ENCODE results near the gene DGCR6L. TPM values are rescaled to one million over a fixed set of nuclear protein-coding genes. Genes with fewer than 3 reads are reported as not detected.

Gene DGCR6L
- total and polyA plus RNA-seq, 10 of the 15 experiments (the other 5 are each of a cell fraction or from before 2014, with no cell fraction given): 1.6 to 62.8 (median 22.6) TPM

DNA sequence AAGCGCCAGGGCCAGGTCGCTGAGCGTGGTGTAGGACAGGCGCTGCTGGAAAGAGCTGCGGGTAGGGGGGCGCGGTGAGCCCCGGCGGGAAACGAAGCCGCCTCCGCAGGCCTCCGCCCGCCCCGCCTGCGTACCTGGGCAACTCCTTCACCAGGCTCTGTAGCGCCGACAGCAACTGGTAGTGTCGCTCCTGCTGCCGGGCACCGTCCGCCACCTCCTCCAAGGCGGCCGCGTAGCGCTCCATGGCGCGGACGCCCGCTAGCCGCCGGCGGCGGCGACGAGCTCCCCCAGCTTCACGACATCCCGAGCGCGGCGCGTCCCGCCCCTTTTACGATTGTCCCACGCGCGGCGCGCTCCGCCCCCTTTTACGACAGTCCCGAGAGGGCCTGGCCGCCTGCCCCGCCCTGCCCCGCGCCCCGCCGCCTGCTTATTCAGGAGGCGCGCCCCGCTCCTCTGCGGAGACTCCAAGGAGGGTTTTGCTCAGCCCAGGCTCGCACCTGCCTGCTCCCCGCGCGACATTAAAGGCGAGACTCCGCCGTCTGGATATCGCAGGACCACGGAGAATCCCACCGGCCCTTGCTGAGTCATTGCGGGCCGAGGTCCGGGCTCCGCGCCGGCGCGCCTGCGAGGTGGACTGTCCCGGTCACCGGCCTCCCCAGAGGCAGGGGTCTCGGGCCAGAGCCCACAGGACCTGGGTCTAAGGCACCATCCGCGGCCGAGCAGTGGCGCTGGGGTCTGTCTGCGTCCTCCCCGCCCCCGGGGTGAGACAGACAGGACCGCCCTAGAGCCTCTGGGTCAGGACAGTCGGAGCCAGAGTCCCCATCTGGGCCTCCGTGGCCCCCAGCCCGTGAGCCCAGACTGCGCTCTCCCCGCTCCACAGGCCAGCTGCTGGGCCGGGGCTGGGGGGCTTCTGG is at the start of gene DGCR6L (continued):
- no peak for TF ChIP-seq RELA (IDR thresholded peaks at IDR 0.05; ENCODE audit: borderline replicate concordance, partially characterized antibody)
- no peak for TF ChIP-seq CBX5 (IDR thresholded peaks at IDR 0.05; ENCODE audit: low read depth)
- TF ChIP-seq, protein P1, sequence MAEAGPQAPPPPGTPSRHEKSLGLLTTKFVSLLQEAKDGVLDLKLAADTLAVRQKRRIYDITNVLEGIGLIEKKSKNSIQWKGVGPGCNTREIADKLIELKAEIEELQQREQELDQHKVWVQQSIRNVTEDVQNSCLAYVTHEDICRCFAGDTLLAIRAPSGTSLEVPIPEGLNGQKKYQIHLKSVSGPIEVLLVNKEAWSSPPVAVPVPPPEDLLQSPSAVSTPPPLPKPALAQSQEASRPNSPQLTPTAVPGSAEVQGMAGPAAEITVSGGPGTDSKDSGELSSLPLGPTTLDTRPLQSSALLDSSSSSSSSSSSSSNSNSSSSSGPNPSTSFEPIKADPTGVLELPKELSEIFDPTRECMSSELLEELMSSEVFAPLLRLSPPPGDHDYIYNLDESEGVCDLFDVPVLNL (IDR thresholded peaks at IDR 0.05; ENCODE audit: low read depth, low read length): no peak
- TF ChIP-seq, protein P2, sequence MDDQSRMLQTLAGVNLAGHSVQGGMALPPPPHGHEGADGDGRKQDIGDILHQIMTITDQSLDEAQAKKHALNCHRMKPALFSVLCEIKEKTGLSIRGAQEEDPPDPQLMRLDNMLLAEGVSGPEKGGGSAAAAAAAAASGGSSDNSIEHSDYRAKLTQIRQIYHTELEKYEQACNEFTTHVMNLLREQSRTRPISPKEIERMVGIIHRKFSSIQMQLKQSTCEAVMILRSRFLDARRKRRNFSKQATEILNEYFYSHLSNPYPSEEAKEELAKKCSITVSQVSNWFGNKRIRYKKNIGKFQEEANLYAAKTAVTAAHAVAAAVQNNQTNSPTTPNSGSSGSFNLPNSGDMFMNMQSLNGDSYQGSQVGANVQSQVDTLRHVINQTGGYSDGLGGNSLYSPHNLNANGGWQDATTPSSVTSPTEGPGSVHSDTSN (IDR thresholded peaks at IDR 0.05; ENCODE audit: insufficient replicate concordance, low read depth, low read length): no peak
- TF ChIP-seq, protein P3, sequence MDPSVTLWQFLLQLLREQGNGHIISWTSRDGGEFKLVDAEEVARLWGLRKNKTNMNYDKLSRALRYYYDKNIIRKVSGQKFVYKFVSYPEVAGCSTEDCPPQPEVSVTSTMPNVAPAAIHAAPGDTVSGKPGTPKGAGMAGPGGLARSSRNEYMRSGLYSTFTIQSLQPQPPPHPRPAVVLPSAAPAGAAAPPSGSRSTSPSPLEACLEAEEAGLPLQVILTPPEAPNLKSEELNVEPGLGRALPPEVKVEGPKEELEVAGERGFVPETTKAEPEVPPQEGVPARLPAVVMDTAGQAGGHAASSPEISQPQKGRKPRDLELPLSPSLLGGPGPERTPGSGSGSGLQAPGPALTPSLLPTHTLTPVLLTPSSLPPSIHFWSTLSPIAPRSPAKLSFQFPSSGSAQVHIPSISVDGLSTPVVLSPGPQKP (IDR thresholded peaks at IDR 0.05; ENCODE audit: low read depth, low read length): no peak
- TF ChIP-seq HDAC6 (IDR thresholded peaks at IDR 0.05; ENCODE audit: unreplicated experiment): no peak
- TF ChIP-seq SMC3 (IDR thresholded peaks at IDR 0.05; ENCODE audit: borderline replicate concordance, low read length): no peak
- TF ChIP-seq PAX5 (IDR thresholded peaks at IDR 0.05; ENCODE audit: borderline replicate concordance, low read depth, low read length): 0 out of 2 replicates have a peak, but pooled peaks have one; percentile 25
- TF ChIP-seq MXI1 (IDR thresholded peaks at IDR 0.05; ENCODE audit: low read depth, low read length): peak; percentile 64
- TF ChIP-seq, protein P4, sequence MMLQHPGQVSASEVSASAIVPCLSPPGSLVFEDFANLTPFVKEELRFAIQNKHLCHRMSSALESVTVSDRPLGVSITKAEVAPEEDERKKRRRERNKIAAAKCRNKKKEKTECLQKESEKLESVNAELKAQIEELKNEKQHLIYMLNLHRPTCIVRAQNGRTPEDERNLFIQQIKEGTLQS (IDR thresholded peaks at IDR 0.05; ENCODE audit: borderline replicate concordance, extremely low read depth, low read depth, low read length): peak; percentile 44; the same call in 1 of the 2 replicates
- no peak for TF ChIP-seq MYC (IDR thresholded peaks at IDR 0.05; ENCODE audit: insufficient read depth, insufficient read length, insufficient replicate concordance, low read length, severe bottlenecking)
- peak in 1 of 2 experiments; percentile 54; a peak in 1 of 4 replicates for TF ChIP-seq BHLHE40 (IDR thresholded peaks at IDR 0.05; ENCODE audit: borderline replicate concordance in 1 of 2, low read depth in 2 of 2, low read length in 1 of 2)
- no peak for TF ChIP-seq JUNB (IDR thresholded peaks at IDR 0.05)
- TF ChIP-seq RUNX3 (IDR thresholded peaks at IDR 0.05; ENCODE audit: low read length): peak; percentile 22; the same call in 1 of the 2 replicates
- TF ChIP-seq, protein P5, sequence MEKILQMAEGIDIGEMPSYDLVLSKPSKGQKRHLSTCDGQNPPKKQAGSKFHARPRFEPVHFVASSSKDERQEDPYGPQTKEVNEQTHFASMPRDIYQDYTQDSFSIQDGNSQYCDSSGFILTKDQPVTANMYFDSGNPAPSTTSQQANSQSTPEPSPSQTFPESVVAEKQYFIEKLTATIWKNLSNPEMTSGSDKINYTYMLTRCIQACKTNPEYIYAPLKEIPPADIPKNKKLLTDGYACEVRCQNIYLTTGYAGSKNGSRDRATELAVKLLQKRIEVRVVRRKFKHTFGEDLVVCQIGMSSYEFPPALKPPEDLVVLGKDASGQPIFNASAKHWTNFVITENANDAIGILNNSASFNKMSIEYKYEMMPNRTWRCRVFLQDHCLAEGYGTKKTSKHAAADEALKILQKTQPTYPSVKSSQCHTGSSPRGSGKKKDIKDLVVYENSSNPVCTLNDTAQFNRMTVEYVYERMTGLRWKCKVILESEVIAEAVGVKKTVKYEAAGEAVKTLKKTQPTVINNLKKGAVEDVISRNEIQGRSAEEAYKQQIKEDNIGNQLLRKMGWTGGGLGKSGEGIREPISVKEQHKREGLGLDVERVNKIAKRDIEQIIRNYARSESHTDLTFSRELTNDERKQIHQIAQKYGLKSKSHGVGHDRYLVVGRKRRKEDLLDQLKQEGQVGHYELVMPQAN (conservative IDR thresholded peaks at IDR 0.05): 0 out of 2 replicates have a peak, but pooled peaks have one; percentile 46
- no peak for TF ChIP-seq ASH2L (IDR thresholded peaks at IDR 0.05; ENCODE audit: borderline replicate concordance, low read depth)
- no peak for TF ChIP-seq NBN (IDR thresholded peaks at IDR 0.05)
- TF ChIP-seq IKZF2 (IDR thresholded peaks at IDR 0.05): no peak
- TF ChIP-seq TCF3 (IDR thresholded peaks at IDR 0.05; ENCODE audit: borderline replicate concordance, insufficient read depth, low read depth, low read length): no peak
- no peak for TF ChIP-seq PML (IDR thresholded peaks at IDR 0.05; ENCODE audit: low read length)
- no peak for TF ChIP-seq ZNF384 (IDR thresholded peaks at IDR 0.05; ENCODE audit: borderline replicate concordance, low read depth, low read length)
- TF ChIP-seq NR2F1 (conservative IDR thresholded peaks at IDR 0.05): no peak
- peak; percentile 70; the same call in 1 of the 2 replicates for TF ChIP-seq CREB1 (IDR thresholded peaks at IDR 0.05; ENCODE audit: low read depth)
- TF ChIP-seq RCOR1 (conservative IDR thresholded peaks at IDR 0.05; ENCODE audit: low read depth, low read length): no peak

All from GM12878 (cell line).